Esophagus squamous epithelium (tissue), 5 donors: ENCODE measurements around the gene EPN3. TPM values are rescaled to one million over a fixed set of nuclear protein-coding genes. Genes with fewer than 3 reads are reported as not detected.

Experiments used
- DNase-seq: peaks from one replicate; lab custom pipeline; 2025; lab: John Stamatoyannopoulos, UW
- H3K27ac ChIP-seq, 4 donors: fragments of 200-600 bp; sonication (generic); one replicate each; pipeline ENCODE4 v1.5.1; 2016 to 2019; ENCODE audit warnings: mild to moderate bottlenecking in 1 of 4
- H3K27me3 ChIP-seq, 4 donors: fragments of 200-600 bp; sonication (generic); 1 replicate in 3 of 4; 2 replicates in 1 of 4; pipeline versions ENCODE4 v1.5.1 to v1.6.0; 2017 to 2021; ENCODE audit warnings: antibody characterized with exemption in 1 of 4
- H3K36me3 ChIP-seq, 3 donors: fragments of 200-600 bp; sonication (generic); one replicate each; pipeline ENCODE4 v1.5.1; 2016 to 2019
- H3K4me1 ChIP-seq, 3 donors: fragments of 200-600 bp; sonication (generic); one replicate each; pipeline ENCODE4 v1.5.1; 2017 to 2019
- H3K4me3 ChIP-seq, 4 donors: fragments of 200-600 bp; sonication (generic); 1 replicate in 3 of 4; 2 replicates in 1 of 4; pipeline ENCODE4 v1.5.1; 2016 to 2019; ENCODE audit warnings: mild to moderate bottlenecking in 2 of 4, moderate library complexity in 1 of 4
- H3K9me3 ChIP-seq, 3 donors: fragments of 200-600 bp; sonication (generic); one replicate each; pipeline ENCODE4 v1.5.1; 2016 to 2019
- CTCF ChIP-seq, 6 experiments: fragments of 450-650 bp in 4 of 6; fragments of 200-600 bp in 2 of 6; sonication (generic) in 2 of 6; IDR thresholded peaks; one replicate each; pipeline ENCODE4 v1.5.1; 2016 to 2019; ENCODE audit warnings: antibody characterized with exemption in 6 of 6, mild to moderate bottlenecking in 4 of 6, moderate library complexity in 4 of 6
- POLR2A ChIP-seq, 4 donors: fragments of 450-650 bp; IDR thresholded peaks; one replicate each; pipeline ENCODE4 v1.6.1; 2017; ENCODE audit warnings: antibody characterized with exemption in 4 of 4, mild to moderate bottlenecking in 4 of 4, moderate library complexity in 3 of 4
- WGBS, 2 donors: methylation state at CpG; one replicate each; pipeline ENCODE4 v1.1.5; 2018; 5-methylcytosine and 5-hydroxymethylcytosine counted together
- intact Hi-C: fragments of 100-400 bp; cut with DNase I; formaldehyde crosslinking; loops from one replicate; pipeline ENCODE4 v1.15.0; 2022
- total RNA-seq, 4 donors: library from RNA; depleted of rRNA; stranded (reverse); fragments of >200 nt; gene quantifications; one replicate each; pipeline ENCODE4 v1.1.0, GENCODE V29; 2016
- donor health status: DM: yes; HTN: yes; CAD: no.

EPN3 gene
- total RNA-seq, 4 donors from 2014 or later = 24.5 to 111 (median 51.8) TPM

- H3K27me3 ChIP-seq = no peaks in the 10 kb centered on the region
- no peak overlapping the region for H3K27ac ChIP-seq
- no peak for DNase-seq
- no peak overlapping the region for H3K4me3 ChIP-seq
- WGBS, 2 donors = 24 to 30% methylated on average over 8 of the region's 8 CpGs
- H3K9me3 ChIP-seq = no peaks in the 10 kb centered on the region
- no peak for TF ChIP-seq POLR2A (IDR thresholded peaks at IDR 0.05)
- TF ChIP-seq CTCF (IDR thresholded peaks at IDR 0.05) = no peak
- H3K36me3 ChIP-seq = peaks cover 0 to 27% (median 0%) of the 10 kb centered on the region in 3 donors
- H3K4me1 ChIP-seq = peaks cover 40 to 72% (median 45%) of the 10 kb centered on the region in 3 donors
- intact Hi-C loops = loop anchor here (5.0 to 10.0 kb wide), 3 partner anchors 63 to 299 kb away; no protein-coding TSS in a partner anchor
These were observed 12.8 kb downstream of the EPN3 start for GRCh38 chr17:50545311-50545710.

GRCh38 chr17:50546701-50547034, 14.1 kb downstream of the EPN3 start:
- Histone ChIP-seq H3K27me3 (no peaks in the 10 kb centered on the region), H3K36me3 (peaks cover 0 to 30% (median 0%) of the 10 kb centered on the region in 3 donors), H3K4me1 (peaks cover 26 to 69% (median 31%) of the 10 kb centered on the region in 3 donors), H3K27ac (peak overlapping the region in 3 of 4 donors; percentile 81 to 90 (median 81)), H3K9me3 (no peaks in the 10 kb centered on the region), H3K4me3 (peak overlapping the region; percentile 54 to 74 (median 62))
- no peak for TF ChIP-seq POLR2A (IDR thresholded peaks at IDR 0.05)
- no peak for TF ChIP-seq CTCF (IDR thresholded peaks at IDR 0.05)
- no peak for DNase-seq
- intact Hi-C loops = loop anchor here (5.0 to 10.0 kb wide), 3 partner anchors 64 to 298 kb away; no protein-coding TSS in a partner anchor
- 42 to 59% methylated on average over 3 to 4 of the region's 4 CpGs for WGBS, 2 donors

- peaks cover 25 to 64% (median 27%) of the 10 kb centered on the region in 3 donors for H3K4me1 ChIP-seq
- H3K27me3 ChIP-seq = no peaks in the 10 kb centered on the region
- peak within 1 kb of the TSS; percentile 81 to 90 (median 81) for H3K27ac ChIP-seq
- 11 to 13% methylated on average over 3 to 7 of the region's 42 CpGs for WGBS, 2 donors
- H3K36me3 ChIP-seq = peaks cover 0 to 36% (median 0%) of the 10 kb centered on the region in 3 donors
- intact Hi-C loops = loop anchor here (5.0 to 10.0 kb wide), 3 partner anchors 65 to 298 kb away; no protein-coding TSS in a partner anchor
- H3K9me3 ChIP-seq = no peaks in the 10 kb centered on the region
- peak within 1 kb of the TSS; percentile 54 to 74 (median 62) for H3K4me3 ChIP-seq
- DNase-seq = peak; percentile 29
- TF ChIP-seq CTCF (IDR thresholded peaks at IDR 0.05) (peak; percentile 97 to 99 (median 98)), POLR2A (IDR thresholded peaks at IDR 0.05) (peak in 3 of 4 donors; percentile 43 to 90 (median 64))
These were observed 14.7 kb downstream of the EPN3 start, which contains the start of gene SPATA20 for GRCh38 chr17:50547035-50547735. TSS of gene SPATA20 (plus strand) at chr17:50547174. CDS start at chr17:50547209, 35 bp downstream.

GRCh38 chr17:50547736-50548083, 15.2 kb downstream of the EPN3 start:
- peak overlapping the region in 3 of 4 donors; percentile 54 to 74 (median 70) for H3K4me3 ChIP-seq
- intact Hi-C loops = loop anchor here (5.0 to 10.0 kb wide), 3 partner anchors 65 to 297 kb away; no protein-coding TSS in a partner anchor
- 63% methylated on average over 2 of the region's 5 CpGs; no CpG with 5 or more reads in 1 of the 2 donors for WGBS, 2 donors

More at GRCh38 chr17:50547736-50548083, 15.2 kb downstream of the EPN3 start:
- peak overlapping the region in 3 of 4 donors; percentile 81 to 90 (median 81) for H3K27ac ChIP-seq
- no peak for DNase-seq
- no peak for TF ChIP-seq CTCF (IDR thresholded peaks at IDR 0.05)
- TF ChIP-seq POLR2A (IDR thresholded peaks at IDR 0.05) = no peak
- peaks cover 0 to 36% (median 0%) of the 10 kb centered on the region in 3 donors for H3K36me3 ChIP-seq
- H3K9me3 ChIP-seq = no peaks in the 10 kb centered on the region
- no peaks in the 10 kb centered on the region for H3K27me3 ChIP-seq
- peaks cover 20 to 59% (median 22%) of the 10 kb centered on the region in 3 donors for H3K4me1 ChIP-seq
